ENCODE data around the gene CDIPT.

The CDIPT gene

DNA sequence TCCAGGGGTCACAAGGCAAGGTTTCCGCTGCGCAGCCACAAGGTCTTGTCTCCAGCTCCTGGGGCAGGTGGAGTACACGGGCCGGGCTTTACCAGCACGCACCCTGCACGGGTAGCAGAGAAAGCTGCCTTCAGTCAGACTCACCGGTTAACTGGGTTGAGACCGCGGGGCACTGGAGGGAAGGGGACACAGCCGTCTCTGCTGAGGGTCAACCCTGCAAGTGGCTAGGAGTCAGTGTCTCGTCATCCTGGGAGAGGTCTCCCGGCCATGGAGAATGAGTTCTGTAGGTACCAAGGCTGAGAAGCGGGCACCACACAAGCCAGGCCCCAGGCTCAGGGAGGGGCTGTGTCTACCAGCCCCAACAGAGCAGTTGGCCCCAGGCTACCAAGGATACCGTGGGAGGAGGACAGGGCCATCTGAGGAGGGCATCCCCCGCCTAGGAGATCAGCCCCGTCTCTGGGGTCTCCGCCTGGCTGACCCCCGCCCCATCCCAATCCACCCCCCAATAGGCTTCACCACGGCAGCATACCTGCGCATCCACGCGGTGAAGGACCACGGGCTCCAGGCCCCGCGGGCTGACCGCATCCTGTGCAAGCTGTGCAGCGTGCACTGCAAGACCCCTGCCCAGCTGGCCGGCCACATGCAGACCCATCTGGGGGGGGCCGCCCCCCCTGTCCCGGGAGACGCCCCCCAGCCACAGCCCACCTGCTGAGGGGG, 53.8 kb downstream of the CDIPT start:
- DNase-seq: no peak

Data from activated CD4-positive, alpha-beta T cell treated with anti-CD3 and anti-CD28 coated beads, Interleukin-2, amount 50 U/mL, for 1 hour (primary cell).